ENCODE results near the gene ERBB2. TPM values are rescaled to one million over a fixed set of nuclear protein-coding genes. Genes with fewer than 3 reads are reported as not detected.

Gene ERBB2
- total and polyA plus RNA-seq, 10 of the 15 experiments (the other 5 are each of a cell fraction or from before 2014, with no cell fraction given) = 0.39 to 7.0 (median 4.3) TPM

DNA sequence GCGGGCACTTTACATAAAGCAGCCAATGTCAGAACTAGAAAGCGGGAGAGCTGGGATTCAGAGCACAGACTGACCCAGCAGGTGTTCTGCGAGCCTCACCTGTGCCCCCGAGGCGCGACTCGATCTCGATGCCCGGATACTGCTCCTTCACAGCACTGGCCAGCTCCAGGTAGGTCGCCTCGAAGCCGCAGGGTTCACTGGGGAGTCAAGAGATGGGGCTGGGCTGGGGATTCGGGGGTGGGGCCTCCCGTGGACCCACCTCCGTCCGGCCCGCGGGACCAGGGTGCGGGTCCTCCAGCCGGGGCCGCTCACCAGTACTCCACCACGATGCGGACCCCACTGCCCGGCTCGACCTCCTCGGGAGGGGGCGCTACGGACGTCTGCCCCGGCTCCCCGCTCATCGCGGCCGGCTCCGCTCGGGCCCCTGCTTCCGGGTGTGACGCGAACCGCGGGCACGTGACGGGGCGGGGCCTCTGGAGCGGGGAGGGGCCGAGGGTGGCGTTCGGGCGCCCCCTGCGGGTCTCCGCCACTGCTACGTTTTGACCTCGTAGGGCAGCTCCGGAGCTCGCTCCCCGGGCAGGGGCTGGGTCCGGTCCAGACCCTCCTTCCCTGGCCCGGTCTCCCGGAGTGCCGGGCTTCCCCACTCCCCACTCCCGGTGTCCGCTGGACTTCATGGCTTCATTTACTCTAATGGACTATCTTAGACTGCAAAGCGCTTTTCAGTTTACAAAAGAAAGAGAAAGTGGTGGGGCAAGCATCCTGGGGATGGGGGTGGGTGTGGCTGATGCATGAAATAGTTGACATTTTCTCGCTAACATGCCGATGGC, 30.4 kb downstream of the ERBB2 start, which contains the start of gene MIEN1 (continued):
- TF ChIP-seq JUND (IDR thresholded peaks at IDR 0.05; ENCODE audit: low read depth, low read length) (no peak), SP1 (IDR thresholded peaks at IDR 0.05; ENCODE audit: low read depth, low read length) (peak; percentile 44), SRF (IDR thresholded peaks at IDR 0.05; ENCODE audit: low read depth in 2 of 2, low read length in 2 of 2) (0 out of 4 replicates have a peak, but pooled peaks of 1 of the 2 experiments have one; percentile 8), REST (IDR thresholded peaks at IDR 0.05; ENCODE audit: low read depth, low read length) (no peak), NFIC (IDR thresholded peaks at IDR 0.05; ENCODE audit: low read depth, low read length) (no peak), EGR1 (IDR thresholded peaks at IDR 0.05; ENCODE audit: borderline replicate concordance in 1 of 2, low read depth in 2 of 2, low read length in 2 of 2) (peak in 1 of 2 experiments; percentile 27; a peak in 1 of 3 replicates), EP300 (IDR thresholded peaks at IDR 0.05; ENCODE audit: borderline replicate concordance in 1 of 2, control insufficient read depth in 1 of 2, low read depth in 2 of 2, low read length in 2 of 2) (0 out of 4 replicates have a peak, but pooled peaks of 1 of the 2 experiments have one; percentile 13), GABPA (IDR thresholded peaks at IDR 0.05; ENCODE audit: low read depth) (no peak), HCFC1 (IDR thresholded peaks at IDR 0.05; ENCODE audit: low read length) (0 out of 2 replicates have a peak, but pooled peaks have one; percentile 18), NFYA (IDR thresholded peaks at IDR 0.05; ENCODE audit: borderline replicate concordance, low read depth, low read length) (no peak), CBX5 (IDR thresholded peaks at IDR 0.05; ENCODE audit: low read depth) (no peak), RAD21 (IDR thresholded peaks at IDR 0.05; ENCODE audit: insufficient read depth, low read depth, low read length) (peak; percentile 44), CBX3 (IDR thresholded peaks at IDR 0.05; ENCODE audit: borderline replicate concordance, low read depth) (no peak), ZNF217 (IDR thresholded peaks at IDR 0.05) (no peak), ZZZ3 (IDR thresholded peaks at IDR 0.05; ENCODE audit: control insufficient read depth, insufficient read length, low read depth) (no peak), CTCF (IDR thresholded peaks at IDR 0.05 in 2 of 3, conservative IDR thresholded peaks at IDR 0.05 in 1 of 3; ENCODE audit: control insufficient read depth in 2 of 3, extremely low read depth in 1 of 3, insufficient read depth in 1 of 3, low read depth in 3 of 3, low read length in 3 of 3) (peak; percentile 71 to 90 (median 85)), RAD51 (IDR thresholded peaks at IDR 0.05) (peak; percentile 86)
- TF ChIP-seq, protein P1, sequence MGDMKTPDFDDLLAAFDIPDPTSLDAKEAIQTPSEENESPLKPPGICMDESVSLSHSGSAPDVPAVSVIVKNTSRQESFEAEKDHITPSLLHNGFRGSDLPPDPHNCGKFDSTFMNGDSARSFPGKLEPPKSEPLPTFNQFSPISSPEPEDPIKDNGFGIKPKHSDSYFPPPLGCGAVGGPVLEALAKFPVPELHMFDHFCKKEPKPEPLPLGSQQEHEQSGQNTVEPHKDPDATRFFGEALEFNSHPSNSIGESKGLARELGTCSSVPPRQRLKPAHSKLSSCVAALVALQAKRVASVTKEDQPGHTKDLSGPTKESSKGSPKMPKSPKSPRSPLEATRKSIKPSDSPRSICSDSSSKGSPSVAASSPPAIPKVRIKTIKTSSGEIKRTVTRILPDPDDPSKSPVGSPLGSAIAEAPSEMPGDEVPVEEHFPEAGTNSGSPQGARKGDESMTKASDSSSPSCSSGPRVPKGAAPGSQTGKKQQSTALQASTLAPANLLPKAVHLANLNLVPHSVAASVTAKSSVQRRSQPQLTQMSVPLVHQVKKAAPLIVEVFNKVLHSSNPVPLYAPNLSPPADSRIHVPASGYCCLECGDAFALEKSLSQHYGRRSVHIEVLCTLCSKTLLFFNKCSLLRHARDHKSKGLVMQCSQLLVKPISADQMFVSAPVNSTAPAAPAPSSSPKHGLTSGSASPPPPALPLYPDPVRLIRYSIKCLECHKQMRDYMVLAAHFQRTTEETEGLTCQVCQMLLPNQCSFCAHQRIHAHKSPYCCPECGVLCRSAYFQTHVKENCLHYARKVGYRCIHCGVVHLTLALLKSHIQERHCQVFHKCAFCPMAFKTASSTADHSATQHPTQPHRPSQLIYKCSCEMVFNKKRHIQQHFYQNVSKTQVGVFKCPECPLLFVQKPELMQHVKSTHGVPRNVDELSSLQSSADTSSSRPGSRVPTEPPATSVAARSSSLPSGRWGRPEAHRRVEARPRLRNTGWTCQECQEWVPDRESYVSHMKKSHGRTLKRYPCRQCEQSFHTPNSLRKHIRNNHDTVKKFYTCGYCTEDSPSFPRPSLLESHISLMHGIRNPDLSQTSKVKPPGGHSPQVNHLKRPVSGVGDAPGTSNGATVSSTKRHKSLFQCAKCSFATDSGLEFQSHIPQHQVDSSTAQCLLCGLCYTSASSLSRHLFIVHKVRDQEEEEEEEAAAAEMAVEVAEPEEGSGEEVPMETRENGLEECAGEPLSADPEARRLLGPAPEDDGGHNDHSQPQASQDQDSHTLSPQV (IDR thresholded peaks at IDR 0.05) = no peak
